Endothelial cell of hepatic sinusoid (primary cell): ENCODE data around the gene FHDC1.
"Not testable (repeated sequence)": the region's sequence is repeated elsewhere in the genome, so short reads cannot be mapped to it uniquely, and the experiment has no call there.

Experiments
- in situ Hi-C: cut with HindIII; loops from 2 replicates; pipeline ENCODE4 v1.10.0; 2017; ENCODE audit warnings: low sequenced_read_pairs

Gene FHDC1, protein sequence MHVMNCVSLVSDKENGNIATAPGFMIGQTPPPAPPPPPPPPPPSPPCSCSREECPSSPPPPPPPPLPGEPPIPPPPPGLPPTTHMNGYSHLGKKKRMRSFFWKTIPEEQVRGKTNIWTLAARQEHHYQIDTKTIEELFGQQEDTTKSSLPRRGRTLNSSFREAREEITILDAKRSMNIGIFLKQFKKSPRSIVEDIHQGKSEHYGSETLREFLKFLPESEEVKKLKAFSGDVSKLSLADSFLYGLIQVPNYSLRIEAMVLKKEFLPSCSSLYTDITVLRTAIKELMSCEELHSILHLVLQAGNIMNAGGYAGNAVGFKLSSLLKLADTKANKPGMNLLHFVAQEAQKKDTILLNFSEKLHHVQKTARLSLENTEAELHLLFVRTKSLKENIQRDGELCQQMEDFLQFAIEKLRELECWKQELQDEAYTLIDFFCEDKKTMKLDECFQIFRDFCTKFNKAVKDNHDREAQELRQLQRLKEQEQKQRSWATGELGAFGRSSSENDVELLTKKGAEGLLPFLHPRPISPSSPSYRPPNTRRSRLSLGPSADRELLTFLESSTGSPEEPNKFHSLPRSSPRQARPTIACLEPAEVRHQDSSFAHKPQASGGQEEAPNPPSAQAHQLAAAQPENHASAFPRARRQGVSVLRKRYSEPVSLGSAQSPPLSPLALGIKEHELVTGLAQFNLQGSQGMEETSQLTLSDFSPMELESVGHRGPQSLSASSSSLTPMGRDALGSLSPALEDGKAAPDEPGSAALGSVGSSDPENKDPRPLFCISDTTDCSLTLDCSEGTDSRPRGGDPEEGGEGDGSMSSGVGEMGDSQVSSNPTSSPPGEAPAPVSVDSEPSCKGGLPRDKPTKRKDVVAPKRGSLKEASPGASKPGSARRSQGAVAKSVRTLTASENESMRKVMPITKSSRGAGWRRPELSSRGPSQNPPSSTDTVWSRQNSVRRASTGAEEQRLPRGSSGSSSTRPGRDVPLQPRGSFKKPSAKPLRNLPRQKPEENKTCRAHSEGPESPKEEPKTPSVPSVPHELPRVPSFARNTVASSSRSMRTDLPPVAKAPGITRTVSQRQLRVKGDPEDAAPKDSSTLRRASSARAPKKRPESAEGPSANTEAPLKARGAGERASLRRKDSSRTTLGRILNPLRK

DNA sequence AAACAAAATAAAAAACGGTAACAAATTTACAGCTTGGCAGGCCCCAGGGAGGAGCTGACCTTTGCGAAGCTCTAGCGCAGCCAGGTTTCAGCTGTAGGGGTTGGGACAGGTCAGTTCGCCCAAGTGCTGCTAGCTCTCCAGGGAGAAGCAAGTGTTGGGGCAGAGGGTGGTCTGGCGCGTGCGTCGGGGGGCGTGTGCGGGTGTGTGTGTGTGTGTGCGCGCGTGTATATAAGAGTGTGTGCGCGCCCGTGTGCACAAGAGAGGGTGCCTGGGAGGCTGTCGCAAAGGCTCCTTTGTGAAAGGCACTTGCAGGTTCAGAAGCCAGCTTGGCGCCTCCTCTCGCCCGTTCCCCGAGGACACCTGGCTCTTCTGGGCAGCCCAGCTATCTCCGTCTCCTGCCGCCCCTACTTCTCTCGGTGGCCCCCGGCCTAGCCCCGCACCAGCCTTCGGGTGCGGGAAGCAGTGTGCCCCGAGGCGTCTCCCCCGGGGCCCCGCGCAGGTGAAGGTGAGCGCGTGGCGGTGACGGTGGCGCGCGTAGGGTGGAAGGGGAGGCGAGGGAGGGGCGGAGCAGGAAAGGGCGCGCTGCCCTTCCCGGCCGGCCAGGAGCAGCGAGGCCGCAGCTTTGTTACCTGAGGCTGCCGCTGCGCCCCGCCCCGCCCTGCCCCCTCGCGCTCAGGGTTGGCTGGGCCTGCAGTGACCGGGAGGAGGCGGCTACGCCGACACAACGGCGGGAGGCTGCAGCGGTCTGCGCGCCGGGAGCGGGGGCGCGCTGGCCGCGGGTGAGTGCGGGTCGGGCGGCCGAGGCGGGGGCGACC, at the start of gene FHDC1:
Gene FHDC1 (plus strand): TSS at position 693 of the 815 bp plus-strand sequence. CDS start 6,735 bp downstream, outside the sequence.
- in situ Hi-C loops, result no loop called here

DNA sequence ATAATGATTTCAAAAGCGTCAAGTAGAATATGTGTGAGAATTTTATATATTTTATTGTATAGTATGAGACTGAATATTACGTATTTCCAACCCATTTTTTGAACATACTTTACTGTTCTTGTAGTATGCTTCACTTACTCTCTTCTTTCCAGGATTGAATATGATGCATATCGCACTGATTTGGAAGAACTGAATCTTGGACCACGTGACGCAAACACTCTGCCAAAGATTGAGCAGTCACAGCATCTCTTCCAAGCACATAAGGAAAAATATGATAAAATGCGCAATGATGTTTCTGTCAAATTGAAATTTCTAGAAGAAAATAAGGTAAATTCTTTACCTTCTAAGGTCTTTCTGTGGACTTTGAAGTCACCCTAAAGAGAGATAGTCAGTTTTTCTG, 48.1 kb upstream of the FHDC1 start:
- in situ Hi-C loops, result no loop called here

DNA sequence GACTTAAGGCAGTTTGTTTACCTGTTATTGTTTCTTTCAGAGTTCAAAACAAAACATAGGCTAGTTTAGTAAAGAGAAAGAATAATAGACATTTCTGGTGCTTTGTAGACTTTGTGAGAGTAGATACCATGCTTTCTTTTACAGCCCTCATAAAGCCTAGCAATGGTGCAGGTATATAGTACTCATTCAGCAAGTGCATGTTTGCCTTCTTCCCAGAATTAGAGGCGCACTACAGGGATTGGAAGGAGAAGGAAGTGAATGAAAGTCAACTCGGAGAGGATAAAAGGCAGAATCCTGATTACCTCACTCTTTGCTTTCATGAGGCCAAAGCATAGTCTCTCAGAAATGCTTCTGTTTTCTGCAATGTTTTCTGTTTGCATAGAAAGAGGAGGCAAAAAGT, 43.1 kb upstream of the FHDC1 start:
- in situ Hi-C loops, result no loop called here

DNA sequence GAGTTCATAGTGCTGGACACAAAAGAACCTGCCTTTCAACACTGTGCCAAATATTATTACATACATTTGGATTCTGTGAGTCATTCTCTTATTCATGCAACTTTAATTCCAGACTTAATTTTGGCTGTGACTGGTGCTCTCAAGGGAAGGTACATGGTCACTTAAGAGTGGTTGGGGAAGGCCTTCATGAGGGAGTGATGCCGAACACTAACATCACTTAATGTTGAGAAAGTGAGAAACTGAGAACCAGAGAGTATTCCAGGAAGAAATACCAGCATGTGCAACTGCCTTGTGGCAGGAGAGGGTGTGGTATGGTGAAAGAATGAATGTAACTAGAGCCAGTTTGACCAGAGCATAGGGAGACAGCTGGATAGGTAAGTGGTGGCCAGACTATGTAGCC, 41.5 kb upstream of the FHDC1 start:
- in situ Hi-C loops, result no loop called here

DNA sequence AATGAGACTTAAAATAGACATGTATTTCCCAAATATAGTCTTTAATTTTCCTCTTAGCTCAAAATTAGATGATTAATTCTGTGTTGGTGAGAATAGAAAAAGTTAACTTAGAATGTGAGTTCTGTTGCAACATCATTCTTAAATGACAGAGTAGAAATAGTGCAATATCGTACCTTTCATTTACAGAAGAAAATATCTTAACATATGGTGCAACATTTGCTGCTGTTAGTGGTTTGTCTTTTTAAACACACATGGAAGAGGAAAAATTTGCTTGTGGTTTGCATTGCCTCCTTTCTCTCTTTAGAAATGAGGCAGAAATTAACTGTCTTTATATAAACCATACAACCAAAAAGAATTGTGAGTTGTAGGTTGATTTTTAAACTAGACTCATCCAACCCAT, 39.3 kb upstream of the FHDC1 start:
- in situ Hi-C loops, result no loop called here

DNA sequence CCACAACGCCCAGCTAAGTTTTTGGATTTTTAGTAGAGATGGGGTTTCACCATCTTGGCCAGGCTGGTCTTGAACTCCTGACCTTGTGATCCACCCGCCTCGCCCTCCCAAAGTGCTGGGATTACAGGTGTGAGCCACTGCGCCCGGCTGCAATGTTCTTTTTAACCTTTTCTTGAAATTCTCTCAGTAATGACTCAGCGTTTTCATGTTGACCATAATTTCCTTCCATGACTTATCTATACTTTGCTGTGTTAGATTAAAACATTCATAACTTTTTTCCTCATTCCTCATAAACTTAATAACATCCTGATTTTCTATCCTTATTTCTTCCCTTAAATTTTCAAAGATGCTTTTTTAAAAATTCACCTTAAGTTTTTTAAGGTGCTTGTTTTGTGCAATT, 38.0 kb upstream of the FHDC1 start:
- in situ Hi-C loops, result not testable (repeated sequence)

DNA sequence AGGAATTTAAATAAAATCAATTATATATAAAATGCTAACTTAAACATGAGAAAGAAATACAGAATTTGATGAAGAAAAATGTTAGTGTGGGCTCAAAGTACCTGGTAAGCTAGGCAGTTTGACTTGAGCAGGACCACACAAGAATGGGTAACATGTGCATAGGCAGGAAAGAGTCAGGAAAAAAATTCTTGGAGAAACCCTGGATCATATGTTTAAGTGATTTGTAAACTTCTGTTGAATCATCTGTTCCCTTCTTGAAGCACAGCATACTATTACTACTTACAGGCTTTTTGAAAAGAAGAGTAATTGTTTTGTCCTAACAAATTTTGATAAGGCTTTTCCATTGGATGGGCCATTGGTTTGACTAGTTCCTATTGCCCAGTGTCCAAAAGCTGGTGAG, 37.5 kb upstream of the FHDC1 start:
- in situ Hi-C loops, result no loop called here

DNA sequence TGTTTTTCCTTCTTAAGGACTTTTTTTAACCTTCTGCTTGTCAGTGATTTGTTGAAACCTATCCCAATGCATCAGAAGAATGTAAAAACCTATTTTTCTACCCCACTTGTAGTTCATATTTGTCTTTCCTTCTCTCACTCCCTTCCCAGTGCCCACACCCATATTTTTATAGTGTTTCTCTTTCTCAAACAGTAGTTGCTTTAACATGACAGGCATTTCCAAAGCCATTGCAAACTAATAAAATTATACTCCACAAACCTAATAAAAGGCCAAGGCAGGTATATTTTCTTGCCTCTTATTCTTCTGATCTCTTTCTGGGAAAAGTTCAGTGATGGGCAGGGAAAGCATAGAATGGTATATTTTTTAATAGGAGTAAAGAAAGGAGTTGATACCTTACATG, 35.7 kb upstream of the FHDC1 start:
- in situ Hi-C loops, result no loop called here

DNA sequence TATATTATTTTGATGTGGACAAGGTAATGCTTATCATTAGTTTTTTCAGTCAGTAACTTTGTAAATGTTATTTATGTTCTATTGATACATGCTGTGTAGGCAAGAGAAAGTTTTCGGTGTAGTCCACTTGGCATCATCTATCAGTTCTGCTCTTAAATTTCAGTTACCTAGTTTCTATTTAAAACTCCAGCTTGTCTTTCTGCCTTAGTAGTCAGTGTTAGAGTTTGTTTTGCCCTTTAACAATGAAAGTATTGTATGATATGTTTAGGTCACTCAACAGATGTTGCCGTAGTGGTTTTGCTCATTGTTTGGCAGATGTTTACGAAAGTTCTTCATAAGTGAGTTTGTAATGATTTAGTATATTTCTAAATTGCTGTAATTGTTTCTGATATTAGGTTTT, 34.9 kb upstream of the FHDC1 start:
- in situ Hi-C loops, result no loop called here

DNA sequence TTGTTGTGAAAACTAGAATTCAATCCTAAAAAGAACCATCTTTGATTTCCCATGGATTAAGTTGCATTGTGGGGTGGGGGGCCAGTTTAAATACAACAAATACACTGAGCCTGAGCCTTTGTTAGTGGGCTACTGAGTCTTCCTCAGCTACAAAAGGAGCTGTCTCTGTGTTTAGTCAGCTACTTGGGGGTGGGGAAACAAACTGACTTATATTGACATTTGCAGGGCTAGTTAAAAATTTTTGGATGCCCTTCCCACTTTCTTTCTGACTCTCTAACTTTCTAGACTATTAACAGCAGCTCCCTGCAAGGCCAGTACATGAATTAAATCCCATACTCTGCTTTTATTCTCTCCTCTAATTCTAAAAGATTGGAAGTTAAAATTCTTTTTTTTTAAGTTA, 32.5 kb upstream of the FHDC1 start:
- in situ Hi-C loops, result no loop called here

DNA sequence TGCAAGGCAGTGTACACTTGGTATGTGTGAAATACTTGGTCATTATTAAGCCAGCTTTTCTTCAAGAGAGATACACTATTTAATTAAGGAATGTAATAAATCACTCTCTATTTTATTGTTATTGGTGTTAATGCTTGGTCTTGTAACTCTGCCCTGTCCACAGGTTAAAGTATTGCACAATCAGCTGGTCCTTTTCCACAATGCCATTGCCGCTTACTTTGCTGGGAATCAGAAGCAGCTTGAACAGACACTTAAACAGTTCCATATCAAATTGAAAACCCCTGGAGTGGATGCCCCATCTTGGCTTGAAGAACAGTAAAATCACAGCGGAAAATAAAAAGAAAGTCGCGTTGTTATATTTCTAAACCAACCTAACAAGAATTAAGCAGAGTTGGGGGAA, 26.2 kb upstream of the FHDC1 start:
- in situ Hi-C loops, result no loop called here

DNA sequence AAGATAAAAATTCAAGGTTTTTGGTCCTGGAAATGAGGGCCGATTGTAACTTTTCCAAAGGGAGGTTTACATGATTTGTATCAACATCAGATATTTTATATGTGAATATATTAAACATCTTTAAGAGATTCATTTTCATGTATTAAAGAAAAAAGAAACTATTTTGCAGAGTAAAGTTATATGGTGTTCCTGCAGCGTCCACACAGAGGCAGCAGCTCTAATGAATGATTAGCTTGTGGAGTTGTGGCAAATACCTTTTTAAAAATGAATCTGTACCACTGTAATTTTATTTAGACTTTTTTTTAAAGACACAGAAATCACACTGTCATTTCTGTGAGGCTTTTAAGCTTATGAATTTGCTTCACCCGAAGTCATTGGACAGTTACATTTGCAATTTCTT, 25.6 kb upstream of the FHDC1 start:
- in situ Hi-C loops, result no loop called here

DNA sequence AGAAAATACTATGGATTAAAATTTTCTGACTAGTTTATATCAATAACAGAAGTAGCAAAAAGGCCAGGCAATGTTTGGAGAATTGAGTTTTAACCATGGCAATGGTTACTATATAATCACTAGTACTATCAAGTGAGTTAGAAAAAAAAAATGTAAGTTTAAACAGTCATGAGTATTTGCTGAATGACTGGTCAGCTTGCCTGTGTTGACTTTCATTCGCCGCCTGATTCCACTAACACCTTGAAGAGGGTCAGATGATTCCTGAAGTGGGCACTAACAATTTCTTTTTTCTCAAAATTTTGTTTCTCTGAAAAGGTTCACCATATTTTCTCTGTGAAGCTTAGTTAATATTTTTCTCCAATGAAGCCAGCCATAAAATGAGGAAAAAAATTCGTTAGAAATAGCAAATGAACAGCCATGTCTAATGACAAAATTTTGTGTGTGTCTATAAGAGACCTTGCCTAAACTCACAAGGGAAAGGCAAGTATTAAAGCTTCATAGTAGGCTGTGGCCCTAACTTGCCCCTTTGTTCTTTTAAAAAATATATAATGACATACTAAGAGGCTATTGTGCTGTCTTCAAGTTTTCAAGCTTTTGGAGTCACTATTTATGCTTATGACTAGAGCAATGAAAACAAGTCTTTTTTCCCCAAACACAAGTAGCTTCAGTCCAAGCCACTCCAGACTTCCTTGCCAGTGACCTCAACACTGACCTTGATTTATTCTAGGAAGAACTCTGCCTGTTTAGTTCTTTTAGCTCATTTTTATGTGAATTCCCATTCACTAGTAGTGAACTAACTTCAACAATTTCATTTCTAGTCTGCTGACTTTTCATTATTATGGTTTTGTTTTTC, 18.4 kb upstream of the FHDC1 start:
- in situ Hi-C loops, result no loop called here

DNA sequence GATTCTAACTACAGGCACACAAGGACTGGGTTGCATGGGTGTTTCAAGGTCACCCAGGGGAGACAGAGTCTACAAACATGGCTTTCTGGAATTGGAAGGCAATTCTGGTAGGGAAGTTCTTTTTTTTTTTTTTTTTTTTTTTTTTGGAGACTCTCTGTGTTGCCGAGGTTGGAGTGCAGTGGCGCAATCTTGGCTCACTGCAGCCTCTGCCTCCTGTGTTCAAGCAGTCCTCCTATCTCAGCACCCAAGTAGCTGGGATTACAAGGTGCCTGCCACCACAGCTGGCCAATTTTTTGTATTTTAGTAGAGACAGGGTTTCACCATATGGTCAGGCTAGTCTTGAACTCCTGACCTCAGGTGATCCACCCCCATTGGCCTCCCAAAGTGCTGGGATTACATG, 16.3 kb upstream of the FHDC1 start:
- in situ Hi-C loops, result no loop called here

DNA sequence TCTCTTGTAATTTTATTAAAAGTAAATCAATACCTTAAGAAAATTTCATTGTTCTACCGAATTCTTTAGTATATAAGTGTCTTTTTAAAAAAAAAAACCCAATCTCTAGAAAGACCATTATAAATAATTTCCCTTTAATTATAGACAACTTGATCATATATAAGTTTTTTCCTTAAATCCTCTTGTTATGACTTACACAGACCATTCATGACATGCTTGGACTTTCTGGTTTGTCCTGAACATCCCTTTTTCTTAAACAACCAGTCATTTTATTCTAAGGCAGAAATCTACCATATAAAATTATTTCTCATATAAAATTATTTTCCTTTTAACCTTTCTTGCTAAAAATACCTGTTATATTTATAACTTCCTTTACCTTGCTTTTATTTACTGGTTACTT, 15.4 kb upstream of the FHDC1 start:
- in situ Hi-C loops, result no loop called here

DNA sequence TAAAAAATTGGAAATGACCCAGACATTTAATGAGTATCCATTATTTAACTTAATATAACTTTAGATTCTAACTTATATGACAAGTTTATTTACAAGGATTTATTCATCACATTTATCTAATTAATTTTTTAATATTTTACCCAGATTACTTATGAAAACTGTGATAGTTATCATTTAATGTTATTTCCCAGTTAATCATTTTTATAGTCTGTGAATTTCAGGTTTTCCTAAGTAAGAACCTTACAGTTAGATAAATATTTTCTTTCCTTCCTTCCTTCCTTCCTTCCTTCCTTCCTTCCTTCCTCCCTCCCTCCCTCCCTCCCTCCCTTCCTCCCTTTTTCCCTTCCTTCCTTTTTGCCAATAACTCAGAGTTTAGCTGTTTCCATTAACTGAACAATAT, 14.8 kb upstream of the FHDC1 start:
- in situ Hi-C loops, result no loop called here

DNA sequence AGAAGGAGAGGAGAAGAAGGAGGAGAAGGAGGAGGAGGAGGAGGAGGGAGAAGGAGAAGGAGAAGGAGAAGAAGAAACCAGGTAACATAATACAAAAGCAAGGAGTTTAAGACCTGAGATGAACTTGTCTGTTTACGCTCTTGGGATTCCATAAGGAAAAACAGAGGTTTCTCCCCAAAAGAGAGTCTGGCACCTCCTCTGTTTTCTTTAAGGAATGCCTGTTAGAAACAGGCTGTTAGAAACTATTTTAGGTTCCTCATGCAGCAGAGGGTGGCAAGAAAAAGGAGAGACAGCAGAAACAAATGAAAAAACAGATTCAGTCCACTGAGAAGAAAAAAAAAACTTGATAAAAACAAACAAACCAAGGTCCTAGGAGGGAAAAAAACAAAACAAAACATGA, 10.3 kb upstream of the FHDC1 start:
- in situ Hi-C loops, result no loop called here

DNA sequence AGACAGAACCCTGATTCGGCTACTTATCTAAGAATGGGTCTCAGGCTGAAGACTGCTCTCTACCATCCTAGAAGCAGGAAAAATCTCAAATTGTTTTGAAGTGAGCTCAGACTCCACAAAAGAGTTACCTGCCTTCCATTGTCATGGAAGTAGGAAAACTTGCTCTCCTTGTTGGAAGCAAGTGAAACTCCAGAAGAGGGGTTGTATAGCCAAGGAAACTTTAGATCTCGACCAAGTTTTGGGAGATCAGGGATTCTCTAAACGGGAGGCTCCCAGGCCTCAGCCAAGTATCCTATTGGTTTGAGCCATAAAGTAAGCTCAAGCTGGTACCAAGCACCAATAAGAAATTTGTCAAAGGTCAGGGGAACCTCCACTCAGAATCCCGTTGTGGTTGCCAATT, 9.2 kb upstream of the FHDC1 start:
- in situ Hi-C loops, result no loop called here

DNA sequence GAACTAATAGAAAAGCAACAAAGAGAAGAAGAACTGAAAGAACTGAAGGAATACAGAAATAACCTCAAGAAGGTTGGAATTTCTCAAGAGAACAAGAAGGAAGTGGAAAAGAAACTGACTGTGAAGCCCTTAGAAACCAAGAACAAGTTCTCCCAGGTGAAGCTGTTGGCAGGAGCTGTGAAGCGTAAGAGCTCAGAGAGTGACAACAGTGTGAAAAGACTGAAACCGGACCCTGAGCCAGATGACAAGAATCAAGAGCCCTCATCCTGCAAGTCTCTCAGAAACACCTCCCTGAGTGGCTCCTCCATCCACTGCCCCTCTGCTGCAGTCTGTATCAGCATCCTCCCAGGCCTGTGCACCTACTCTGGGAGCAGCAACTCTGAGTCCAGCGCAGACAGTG, 8.4 kb upstream of the FHDC1 start:
- in situ Hi-C loops, result no loop called here

DNA sequence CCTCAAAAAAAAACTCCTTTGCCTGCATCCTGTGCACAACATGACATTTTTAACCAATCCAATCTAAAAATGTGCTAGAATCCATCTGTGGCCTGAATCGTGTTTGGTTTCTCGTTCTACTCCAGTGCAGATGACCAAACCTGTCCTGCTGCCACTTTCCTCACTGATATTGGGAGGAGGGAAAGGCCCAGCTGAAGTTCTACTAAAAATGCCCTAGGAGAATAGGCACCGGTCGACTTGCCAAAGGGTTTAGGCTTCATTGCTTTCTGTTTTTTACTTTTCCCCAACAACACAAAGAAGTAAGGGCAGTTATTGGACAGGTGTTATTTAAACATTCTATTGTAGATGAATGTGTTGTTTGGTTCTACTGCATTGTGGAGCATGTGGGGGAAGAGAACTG, 7.8 kb upstream of the FHDC1 start:
- in situ Hi-C loops, result no loop called here
